GM18951 (cell line): ENCODE results near the gene NAA15.
"Not testable (repeated sequence)": the region's sequence is repeated elsewhere in the genome, so short reads cannot be mapped to it uniquely, and the experiment has no call there.

Experiments
- POLR2A ChIP-seq: IDR thresholded peaks from 4 replicates; pipeline ENCODE4 v1.6.1; 2011; ENCODE audit warnings: mild to moderate bottlenecking; ENCODE audit not compliant: insufficient read length, insufficient read depth; ENCODE audit errors: extremely low read depth
- in situ Hi-C: fragments of 300-500 bp; cut with MboI; formaldehyde crosslinking; loops from one replicate; pipeline ENCODE4 v1.12.0; 2022; ENCODE audit warnings: low sequenced_read_pairs, mixed read lengths, inconsistent platforms; ENCODE audit not compliant: unreplicated experiment

NAA15 gene

DNA sequence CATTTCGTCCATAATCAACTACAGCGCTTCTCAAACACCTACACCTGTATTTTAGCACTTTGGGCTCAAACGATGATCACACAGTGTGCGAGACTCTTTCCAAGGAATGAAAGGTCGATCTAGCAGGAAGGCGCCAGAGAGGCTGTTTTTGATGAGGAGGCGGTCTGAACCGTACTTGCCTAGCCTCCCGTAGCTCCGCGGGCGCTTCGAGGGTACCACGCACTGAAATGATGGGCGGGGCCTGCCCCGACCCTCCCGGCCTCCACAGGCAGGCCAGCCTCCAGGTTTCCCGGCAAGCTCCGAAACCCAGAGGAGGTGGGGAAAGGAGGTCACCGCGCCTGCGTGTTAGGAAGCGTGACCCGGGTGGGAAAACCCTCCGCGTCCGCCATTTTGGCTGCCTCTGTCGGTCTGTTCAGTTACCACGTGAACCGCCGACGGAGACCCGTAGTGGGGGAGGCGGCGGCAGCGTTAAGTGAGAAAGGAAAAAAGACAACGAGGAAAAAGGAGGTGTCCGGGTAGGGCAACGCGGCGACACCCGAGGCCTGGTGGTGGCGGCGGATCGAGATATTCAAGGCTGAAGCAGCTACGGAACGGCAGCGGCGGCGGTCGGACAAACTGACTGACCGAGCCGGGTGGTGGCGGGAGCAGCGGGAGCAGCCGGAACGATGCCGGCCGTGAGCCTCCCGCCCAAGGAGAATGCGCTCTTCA, at the start of gene NAA15:
NAA15 (plus strand) TSS at position 393 of the 708 bp plus-strand sequence; CDS start at position 666, 273 bp downstream.
- TF ChIP-seq POLR2A: peak; percentile 68
- in situ Hi-C loops: no loop called here

DNA sequence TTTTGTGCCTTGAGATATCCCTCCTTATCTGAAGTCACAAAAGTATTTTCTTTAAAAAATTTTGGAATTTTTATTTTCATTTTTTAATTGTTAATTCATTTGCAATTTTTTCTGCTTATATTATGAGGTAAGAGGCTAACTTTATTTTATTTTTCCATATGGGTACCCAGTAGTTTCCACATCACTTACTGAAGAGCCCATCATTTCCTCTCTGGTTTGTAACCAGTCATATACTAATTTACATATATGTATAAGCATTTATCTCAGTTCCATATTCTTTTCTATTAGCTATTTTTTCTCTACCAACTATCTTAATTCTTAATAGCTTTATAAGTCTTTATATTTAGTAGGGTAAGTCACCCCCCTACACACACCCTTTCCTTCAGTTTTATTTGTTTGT, 48.3 kb upstream of the NAA15 start:
- no peak for TF ChIP-seq POLR2A
- in situ Hi-C loops: no loop called here

DNA sequence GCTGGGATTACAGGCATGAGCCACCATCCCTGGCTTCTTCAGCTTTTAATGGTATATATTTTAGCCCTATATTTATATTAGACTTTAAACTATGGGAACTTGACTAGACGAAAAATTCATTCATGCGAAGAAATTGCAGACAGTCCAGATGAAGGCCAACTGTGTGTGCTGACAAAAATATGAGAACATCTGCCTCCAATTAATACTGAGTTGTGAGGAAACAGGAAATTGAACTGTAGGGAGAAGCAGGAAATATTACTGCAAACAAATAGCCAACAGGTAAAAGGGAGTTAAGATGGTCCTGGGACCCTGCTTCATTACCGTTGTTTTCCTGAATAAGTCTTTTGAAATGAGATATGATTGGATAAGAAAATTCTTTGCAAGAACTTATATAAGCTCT, 47.6 kb upstream of the NAA15 start:
- no peak for TF ChIP-seq POLR2A
- in situ Hi-C loops: no loop called here

DNA sequence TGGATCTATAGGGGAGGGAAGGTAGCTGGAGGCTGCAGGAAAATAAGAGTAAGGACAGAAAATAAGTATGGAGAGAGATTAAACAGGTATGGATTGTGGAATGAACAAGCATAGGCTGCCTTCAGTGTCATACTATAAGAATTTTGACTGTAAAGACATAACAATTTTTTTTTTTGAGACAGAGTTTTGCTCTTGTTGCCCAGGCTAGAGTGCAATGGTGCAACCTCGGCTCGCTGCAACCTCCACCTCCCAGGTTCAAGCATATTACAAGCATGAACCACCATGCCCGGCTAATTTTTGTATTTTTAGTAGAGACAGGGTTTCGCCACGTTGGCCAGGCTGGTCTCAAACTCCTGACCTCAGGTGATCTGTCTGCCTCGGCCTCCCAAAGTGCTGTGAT, 45.7 kb upstream of the NAA15 start:
- in situ Hi-C loops: not testable (repeated sequence)

DNA sequence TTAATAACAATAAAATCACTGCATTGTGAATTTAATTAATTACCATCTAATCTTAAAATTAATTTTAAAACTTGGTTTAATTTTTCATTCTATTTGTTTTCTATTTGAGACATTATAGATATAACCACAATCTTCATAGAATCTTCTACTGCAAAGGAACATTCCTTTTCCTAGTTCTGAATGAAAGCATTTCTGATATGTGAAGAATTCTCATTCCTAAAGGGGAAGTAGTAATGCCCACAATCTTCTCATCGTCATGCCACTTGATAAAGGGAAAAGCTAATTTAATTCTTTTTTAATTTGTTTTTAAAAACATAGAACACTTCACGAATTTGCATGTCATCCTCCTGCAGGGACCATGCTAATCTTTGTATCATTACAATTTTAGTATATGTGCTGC, 45.0 kb upstream of the NAA15 start:
- in situ Hi-C loops: no loop called here
- TF ChIP-seq POLR2A: no peak

DNA sequence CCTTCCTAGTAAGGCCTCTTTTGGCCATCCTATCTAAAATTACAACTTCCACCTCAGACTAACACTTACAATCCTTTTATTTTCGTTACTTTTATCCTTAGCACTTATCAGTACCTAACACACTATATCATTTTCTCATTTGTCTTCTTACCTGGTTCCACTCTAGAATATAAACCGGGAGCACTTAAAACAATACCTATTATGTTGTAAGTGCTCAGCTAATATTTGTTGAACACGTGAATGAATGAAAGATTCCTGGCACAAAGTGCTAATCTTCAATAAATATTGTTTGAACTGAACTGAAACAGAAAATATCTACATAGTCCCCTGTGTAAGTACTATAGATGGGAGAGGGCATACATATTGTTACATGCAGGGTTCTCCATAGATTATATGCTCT, 35.7 kb upstream of the NAA15 start:
- in situ Hi-C loops: no loop called here
- no peak for TF ChIP-seq POLR2A

DNA sequence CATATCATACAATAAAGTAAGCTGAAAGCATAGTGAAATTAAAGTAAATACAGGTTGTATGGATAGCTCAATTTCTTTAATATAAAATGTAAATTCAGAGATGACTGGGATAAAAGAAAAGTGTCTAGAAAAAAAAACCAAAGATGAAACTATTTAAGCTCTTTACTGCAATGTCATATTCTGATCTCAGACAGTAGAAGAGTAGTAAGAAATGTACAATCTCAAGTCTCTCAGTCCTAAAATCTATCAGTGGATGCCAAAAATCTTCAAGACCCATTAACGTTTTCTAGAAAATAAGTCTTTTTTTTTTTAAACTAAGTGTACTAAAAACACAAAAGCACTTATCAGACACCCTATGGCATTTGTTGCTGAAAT, 35.1 kb upstream of the NAA15 start:
- in situ Hi-C loops: no loop called here
- no peak for TF ChIP-seq POLR2A

DNA sequence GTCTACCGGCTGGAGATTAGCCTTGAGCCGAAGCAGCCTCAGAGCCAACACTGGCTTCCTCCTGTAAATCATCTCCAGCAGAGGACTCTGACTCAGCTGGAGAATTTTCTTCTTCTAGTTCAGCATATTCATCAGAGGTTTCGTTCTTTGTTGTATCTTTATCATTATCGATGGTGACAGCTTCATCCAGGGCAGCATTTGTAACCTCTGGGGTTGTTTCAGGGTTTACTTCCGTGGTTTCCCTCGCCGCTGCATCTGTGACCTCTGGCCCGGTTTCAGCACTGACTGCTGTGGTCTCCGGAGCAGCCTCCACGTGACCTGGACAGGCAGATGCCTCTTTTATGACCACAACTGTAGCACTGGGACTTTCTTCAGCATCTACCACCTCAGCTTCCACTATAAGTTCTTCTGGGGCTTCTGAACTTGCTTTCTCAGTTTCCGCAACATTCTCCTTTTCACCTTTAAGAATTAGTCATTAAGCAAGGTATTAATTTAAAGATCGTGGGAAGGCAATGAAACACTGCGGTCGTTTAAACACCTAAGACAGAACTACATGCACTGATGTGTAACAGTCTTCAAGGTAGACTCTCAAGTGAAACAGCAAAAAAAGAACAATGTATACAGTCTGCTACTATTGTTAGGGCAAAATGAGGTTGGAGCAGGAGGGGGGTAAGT, 34.6 kb upstream of the NAA15 start:
- in situ Hi-C loops: no loop called here
- TF ChIP-seq POLR2A: no peak

DNA sequence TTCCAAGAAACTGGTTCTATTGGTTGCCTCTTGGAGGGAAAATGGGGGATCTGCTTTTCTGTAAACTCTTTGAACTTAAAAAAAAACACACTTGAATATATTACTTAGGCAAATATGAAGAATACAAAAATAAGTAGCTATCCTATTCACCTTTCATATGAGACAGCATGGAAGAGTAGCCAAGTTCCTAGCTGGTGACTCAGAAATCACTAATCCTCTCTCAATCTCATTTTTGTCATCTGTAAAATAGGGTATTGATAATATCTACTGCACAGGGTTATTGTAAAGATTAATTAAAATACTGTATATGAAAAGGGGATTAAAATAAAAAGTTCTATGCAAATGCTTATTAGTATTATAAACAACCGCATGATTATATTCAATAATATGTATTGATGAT, 34.0 kb upstream of the NAA15 start:
- no peak for TF ChIP-seq POLR2A
- in situ Hi-C loops: no loop called here

DNA sequence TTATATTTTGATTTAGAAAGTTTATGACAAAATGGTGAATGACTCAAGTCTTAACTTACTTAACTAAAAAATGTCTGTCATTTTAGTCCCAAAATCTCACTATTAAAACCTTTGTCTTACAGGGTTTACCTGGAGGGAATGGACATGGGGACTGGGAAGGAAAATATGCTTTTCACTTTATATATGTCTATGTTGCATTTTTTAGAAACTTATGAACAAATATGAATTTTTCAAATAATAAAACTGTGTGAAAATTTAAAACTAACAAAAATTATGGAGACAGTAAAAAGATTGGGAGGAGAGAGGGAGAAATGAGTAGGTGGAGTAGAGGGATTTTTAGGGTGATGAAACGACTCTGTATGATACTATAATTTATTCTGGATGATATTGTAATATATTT, 27.5 kb upstream of the NAA15 start:
- TF ChIP-seq POLR2A: no peak
- in situ Hi-C loops: no loop called here

DNA sequence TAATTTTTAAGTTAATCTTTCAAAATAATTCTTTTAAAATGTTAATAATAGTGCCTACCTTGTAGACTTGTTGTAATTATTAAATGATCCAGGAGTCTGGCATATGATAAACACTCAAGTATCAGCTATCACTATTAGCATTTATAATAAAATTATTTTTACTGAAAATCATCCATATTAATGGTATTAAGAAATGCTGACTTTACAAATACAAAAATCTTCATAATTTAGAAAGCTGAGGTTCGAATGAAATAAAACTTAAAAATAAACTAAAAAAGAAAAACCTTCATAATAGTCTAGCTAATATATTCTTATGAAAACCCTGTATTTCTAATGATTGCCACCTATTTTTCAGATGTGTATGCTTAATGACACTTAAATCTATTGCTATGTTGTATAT, 26.5 kb upstream of the NAA15 start:
- in situ Hi-C loops: no loop called here
- TF ChIP-seq POLR2A: no peak

DNA sequence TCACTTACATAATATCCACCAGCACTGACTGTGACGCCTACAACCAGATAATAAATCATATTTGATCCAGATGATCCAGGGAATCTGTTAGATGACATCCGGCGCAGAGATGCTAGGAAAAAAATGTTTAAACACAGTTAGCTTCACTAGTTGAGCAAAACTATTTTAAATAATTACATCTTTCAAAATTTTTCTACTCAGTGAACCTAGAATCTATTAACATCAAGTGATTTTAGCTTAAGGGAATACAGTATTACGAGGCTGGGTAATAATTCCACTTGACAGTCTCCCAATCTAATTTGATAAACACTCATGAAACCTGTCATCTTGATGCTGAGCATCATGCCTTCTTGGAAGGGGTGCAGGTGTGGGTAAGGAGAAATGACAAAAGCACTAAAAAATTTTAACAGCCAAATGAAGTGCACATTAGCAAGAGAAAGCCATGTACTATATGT, 26.0 kb upstream of the NAA15 start:
- in situ Hi-C loops: no loop called here
- TF ChIP-seq POLR2A: no peak

DNA sequence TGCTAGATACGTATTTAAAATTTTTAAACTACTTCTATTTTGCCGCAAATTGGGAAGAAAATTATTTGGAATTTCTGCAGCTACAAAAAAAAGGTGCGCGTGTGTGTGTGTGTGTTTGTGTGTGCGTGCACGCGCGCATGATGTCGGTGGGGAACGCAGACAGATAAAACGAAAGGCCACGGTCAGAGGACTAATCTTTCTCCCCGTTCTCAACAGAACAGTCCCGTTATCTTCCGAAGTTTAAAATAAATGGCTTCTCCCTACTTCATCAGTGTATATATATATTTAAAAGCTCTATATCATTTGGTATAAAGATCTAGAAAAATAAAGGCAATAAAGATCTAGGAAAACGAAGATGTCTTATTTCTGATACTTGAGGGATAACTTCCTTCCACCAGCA, 22.8 kb upstream of the NAA15 start:
- TF ChIP-seq POLR2A: no peak
- in situ Hi-C loops: no loop called here
